Smooth muscle cell of the brain vasculature (primary cell): ENCODE measurements around the gene HSPA1B.

Source experiments
- DNase-seq: peaks from one replicate; pipeline ENCODE4 v3.0.0-alpha.2; 2012; ENCODE audit warnings: low read depth, low spot score

Gene HSPA1B

GRCh38 chr6:31878726-31879125 is 51.2 kb downstream of the HSPA1B start, which contains the start of gene SLC44A4:
SLC44A4 (minus strand) TSS chr6:31878997; CDS start chr6:31878980, 17 bp downstream.
- no peak for DNase-seq

- DNase-seq = no peak
These were observed 51.6 kb downstream of the HSPA1B start for GRCh38 chr6:31879143-31879542.
